Ovary (tissue), 3 donors: ENCODE results near the gene FARS2.

ENCODE experiments used
- CTCF ChIP-seq, 3 donors: fragments of 450-650 bp in 2 of 3; fragments of 200-600 bp in 1 of 3; IDR thresholded peaks; one replicate each; pipeline versions ENCODE4 v1.5.1 to v1.8.0; 2016 to 2022; ENCODE audit warnings: antibody characterized with exemption in 3 of 3, mild to moderate bottlenecking in 1 of 3
- EP300 ChIP-seq: sonication (generic); formaldehyde crosslinking; IDR thresholded peaks from one replicate; pipeline ENCODE4 v1.6.1; 2017; ENCODE audit warnings: antibody characterized with exemption
- POLR2A ChIP-seq: fragments of 450-650 bp; IDR thresholded peaks from one replicate; pipeline ENCODE4 v1.6.1; 2017; ENCODE audit warnings: antibody characterized with exemption, mild to moderate bottlenecking, moderate library complexity
- donor health status: DM: no; HTN: no; CAD: no.

GRCh38 chr6:5275497-5275896, 14.2 kb downstream of the FARS2 start:
- no peak for TF ChIP-seq CTCF (IDR thresholded peaks at IDR 0.05)
- TF ChIP-seq POLR2A = no peak
- no peak for TF ChIP-seq EP300
